Endothelial cell of umbilical vein (primary cell): Measurements from ENCODE around the gene GATD1. TPM values are rescaled to one million over a fixed set of nuclear protein-coding genes. Genes with fewer than 3 reads are reported as not detected.
A peak's percentile ranks its signal among the peaks of the same experiment; 100 is the strongest.

ENCODE experiments used
- Bru-seq: library from RNA; stranded (reverse); fragments of 400-500 nt; gene quantifications from one replicate; lab custom pipeline; 2021; lab: Mats Ljungman, UMichigan
- BruChase-seq, 2 experiments: library from RNA; stranded (reverse); fragments of 400-500 nt; gene quantifications; one replicate each; lab custom pipeline; 2021; lab: Mats Ljungman, UMichigan
- BruUV-seq: library from RNA; stranded (reverse); fragments of 400-500 nt; replicated peaks from 2 replicates; lab custom pipeline; 2021; lab: Mats Ljungman, UMichigan
- CTCF ChIA-PET: fragments of 300-600, 350-600 bp; sonication (Branson Sonifier 250); formaldehyde crosslinking; loops from one replicate; lab custom pipeline; 2021; ENCODE audit warnings: antibody characterized with exemption, inconsistent platforms; lab: Charles Lee
- POLR2A ChIA-PET: fragments of 300-600, 350-600 bp; sonication (Branson Sonifier 250); formaldehyde crosslinking; loops from one replicate; lab custom pipeline; 2021; ENCODE audit warnings: antibody characterized with exemption, inconsistent platforms; lab: Charles Lee
- DNase-seq: peaks from one replicate; pipeline ENCODE4 v3.0.0-alpha.2; 2011; ENCODE audit warnings: low read depth, low spot score
- FAIRE-seq: peaks from 2 replicates; lab custom pipeline; 2011; peaks lifted over from hg19 to GRCh38; lab: Jason Lieb, UNC
- H2AFZ ChIP-seq: 2 replicates; pipeline ENCODE4 v1.6.0; 2012; ENCODE audit warnings: low read depth, low read length, control low read depth, inconsistent platforms
- H3K27ac ChIP-seq: 2 replicates; pipeline ENCODE4 v1.5.1; 2011; ENCODE audit warnings: low read depth, mild to moderate bottlenecking, control low read depth, low read length, moderate library complexity; ENCODE audit not compliant: insufficient read depth
- H3K27me3 ChIP-seq, 2 experiments: 2 replicates each; pipeline versions ENCODE4 v1.6.0 to v1.6.1; 2011; ENCODE audit warnings: low read length in 2 of 2, mixed read lengths in 1 of 2; ENCODE audit not compliant: control insufficient read depth in 2 of 2, insufficient read depth in 2 of 2
- H3K36me3 ChIP-seq, 2 experiments: 2 replicates in 1 of 2; 3 replicates in 1 of 2; pipeline ENCODE4 v1.5.1; 2011; ENCODE audit warnings: low read length in 2 of 2, mild to moderate bottlenecking in 1 of 2, moderate library complexity in 1 of 2; ENCODE audit not compliant: control insufficient read depth in 2 of 2, insufficient read depth in 2 of 2; ENCODE audit errors: extremely low read depth in 1 of 2
- H3K4me1 ChIP-seq: 3 replicates; pipeline ENCODE4 v1.5.1; 2011; ENCODE audit warnings: mild to moderate bottlenecking, low read length; ENCODE audit not compliant: control insufficient read depth, insufficient read depth; ENCODE audit errors: extremely low read depth
- H3K4me2 ChIP-seq: 2 replicates; pipeline ENCODE4 v1.6.1; 2011; ENCODE audit warnings: low read length, control low read depth, mixed read lengths; ENCODE audit not compliant: insufficient read depth
- H3K4me3 ChIP-seq, 3 experiments: fragments of 200-600 bp in 1 of 3; sonication (generic), shearing (Covaris generic) in 1 of 3; replicated peaks in 1 of 3; 2 replicates each; pipeline ENCODE4 v1.5.1; 2011 to 2016; ENCODE audit warnings: control low read depth in 3 of 3, low read length in 3 of 3, mild to moderate bottlenecking in 2 of 3, inconsistent platforms in 1 of 3, low read depth in 1 of 3, moderate library complexity in 1 of 3; ENCODE audit not compliant: insufficient read depth in 1 of 3
- H3K79me2 ChIP-seq: 2 replicates; pipeline ENCODE4 v1.6.0; 2012; ENCODE audit warnings: low read length, inconsistent platforms; ENCODE audit not compliant: control insufficient read depth, insufficient read depth
- H3K9ac ChIP-seq: replicated peaks from 2 replicates; pipeline ENCODE3; 2011; ENCODE audit warnings: low read length, control low read depth; ENCODE audit not compliant: insufficient read depth; ENCODE audit errors: extremely low read depth
- H3K9me1 ChIP-seq: replicated peaks from 3 replicates; pipeline ENCODE4 v1.6.0; 2011; ENCODE audit warnings: mild to moderate bottlenecking, low read length; ENCODE audit not compliant: control insufficient read depth, insufficient read depth; ENCODE audit errors: extremely low read depth
- H3K9me3 ChIP-seq: replicated peaks from 2 replicates; pipeline ENCODE4 v1.5.1; 2012; ENCODE audit warnings: low read length, inconsistent platforms; ENCODE audit not compliant: control insufficient read depth, insufficient read depth
- H4K20me1 ChIP-seq: replicated peaks from 2 replicates; pipeline ENCODE3; 2011; ENCODE audit warnings: mild to moderate bottlenecking, low read length; ENCODE audit not compliant: control insufficient read depth, insufficient read depth; ENCODE audit errors: extremely low read depth
- MAX ChIP-seq: IDR thresholded peaks from 2 replicates; pipeline ENCODE4 v1.6.1; 2011; ENCODE audit not compliant: insufficient read depth, insufficient read length
- POLR2A ChIP-seq: IDR thresholded peaks from 2 replicates; pipeline ENCODE4 v1.6.1; 2012; ENCODE audit warnings: low read depth, mild to moderate bottlenecking, control low read depth, low read length
- POLR2AphosphoS5 ChIP-seq: IDR thresholded peaks from 2 replicates; pipeline ENCODE4 v1.6.1; 2012; ENCODE audit warnings: low read depth, mild to moderate bottlenecking, control low read depth, low read length, moderate library complexity; ENCODE audit not compliant: insufficient read depth
- dilution Hi-C: fragments of 300-500 bp; cut with MboI; formaldehyde crosslinking; loops from one replicate; pipeline ENCODE4 v1.15.0; 2019; ENCODE audit warnings: low sequenced_read_pairs; ENCODE audit not compliant: extremely low pct_ligation_motif_present
- intact Hi-C: fragments of 100-400 bp; cut with micrococcal nuclease; formaldehyde crosslinking; loops from one replicate; pipeline ENCODE4 v1.10.0; 2022
- long read RNA-seq: library from polyadenylated mRNA; stranded (forward); transcript quantifications from one replicate; pipeline ENCODE4 v2.0.0, GENCODE V29; 2021
- polyA minus RNA-seq, 3 experiments: library from RNA; depleted of rRNA, polyadenylated mRNA; stranded (reverse); fragments of >200 nt; gene quantifications; 1 replicate in 1 of 3; 2 replicates in 2 of 3; pipeline ENCODE4 v1.2.3, GENCODE V29; 2011
- polyA plus RNA-seq, 4 experiments: library from polyadenylated mRNA; depleted of rRNA in 3 of 4; stranded (reverse) in 3 of 4; unstranded in 1 of 4; fragments of >200 nt; gene quantifications; 2 replicates each; pipeline versions ENCODE4 v1.2.1 to v1.2.3, GENCODE V29; 2011 to 2012; ENCODE audit warnings: missing spikeins in 1 of 4
- total RNA-seq: library from RNA; stranded (reverse); gene quantifications from 2 replicates; pipeline ENCODE4 v1.2.3, GENCODE V29; 2021
- TF ChIP-seq, protein P1 (sequence below), 2 donors: IDR thresholded peaks; 1 replicate in 1 of 2; 2 replicates in 1 of 2; pipeline ENCODE4 v1.5.1; 2011; ENCODE audit warnings: low read length in 2 of 2, mild to moderate bottlenecking in 2 of 2, moderate library complexity in 2 of 2, control low read depth in 1 of 2, inconsistent platforms in 1 of 2, low read depth in 1 of 2; ENCODE audit not compliant: insufficient read depth in 1 of 2; ENCODE audit errors: extremely low read depth in 1 of 2

The GATD1 gene
- total RNA-seq (78.5 and 83.1 TPM in 2 replicates), polyA plus RNA-seq (70.6 and 90.8 TPM in 2 replicates), polyA minus RNA-seq (25.3 and 36.3 TPM in 2 replicates), Bru-seq, nascent RNA (percentile 70 among the genes with signal in this experiment), BruChase-seq, experiment 1, labeled RNA remaining after a 6-hour chase (percentile 89 among the genes with signal in this experiment), BruChase-seq, experiment 2, labeled RNA remaining after a 2-hour chase (percentile 90 among the genes with signal in this experiment)
- 23.5 and 35.8 TPM in 2 replicates for polyA plus RNA-seq (2011; cell fraction: cytosol; rRNA removed)
- polyA plus RNA-seq (2011; cell fraction: nucleus; rRNA removed), result 157 and 166 TPM in 2 replicates
- polyA plus RNA-seq (2012), result 27.8 and 37.9 TPM in 2 replicates
- 27.4 TPM for polyA minus RNA-seq (2011; cell fraction: cytosol; rRNA and poly(A)+ RNA removed)
- 34.0 and 37.3 TPM in 2 replicates for polyA minus RNA-seq (2011; cell fraction: nucleus; rRNA and poly(A)+ RNA removed)
- long read RNA-seq, partial matches to known transcripts, result 2 of 22 reads
- long read RNA-seq, other reads (novel, unspliced or antisense), result 19 of 22 reads

DNA sequence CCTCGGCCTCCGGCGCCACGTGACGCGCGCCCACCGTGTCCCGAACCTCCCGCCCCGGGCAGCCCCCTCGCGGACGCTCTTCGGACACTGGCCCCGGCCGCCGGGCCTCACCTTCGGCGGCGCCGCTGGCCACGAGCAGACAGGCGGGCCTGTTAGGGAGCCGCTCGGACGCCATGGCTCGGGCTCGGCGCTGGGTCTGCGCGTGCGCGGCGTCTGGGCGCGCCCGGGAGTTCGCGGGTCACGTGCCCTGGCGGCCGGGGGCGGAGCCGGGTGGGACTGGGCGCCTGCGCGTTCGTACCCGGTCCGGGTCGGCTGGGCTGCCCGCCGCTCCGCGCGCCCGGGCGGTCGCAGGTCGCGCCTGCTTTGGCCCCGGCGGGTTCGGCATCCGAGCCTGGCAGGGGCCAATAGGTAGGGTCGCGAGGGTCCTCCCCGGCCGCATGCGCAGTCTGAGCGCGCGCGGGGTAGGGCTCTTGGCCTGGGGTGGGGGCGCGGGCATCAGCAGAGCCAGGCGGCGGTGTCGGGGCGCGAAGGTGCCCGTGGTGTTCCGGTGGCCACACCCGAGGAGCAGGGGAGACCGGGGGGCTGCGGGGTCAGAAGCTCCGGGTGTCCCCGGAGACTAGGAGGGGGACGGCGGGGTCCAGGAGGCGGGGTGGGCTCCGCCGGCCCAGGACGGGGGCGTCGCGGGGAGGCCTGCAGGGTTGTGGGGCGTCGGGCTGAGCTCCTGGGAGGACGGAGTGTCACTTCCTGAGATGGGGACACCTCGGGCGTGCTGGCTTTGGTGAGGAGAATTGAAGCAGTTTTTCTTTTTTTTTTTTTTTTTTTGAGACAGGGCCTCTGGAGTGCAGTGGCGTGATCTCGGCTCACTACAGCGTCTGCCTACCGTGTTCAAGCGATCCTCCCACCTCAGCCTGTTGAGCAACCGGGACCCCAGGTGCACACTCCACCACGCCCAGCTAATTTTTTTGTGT is at the start of gene GATD1:
Gene GATD1 (minus strand): TSS at position 200 of the 968 bp plus-strand sequence. CDS start 25 bp downstream, at position 175.
- H3K27me3 ChIP-seq, result no peaks in the 10 kb centered on the region
- intact Hi-C loops (loop anchor here (2.0 kb wide), 1 partner anchor 29 kb away; no protein-coding TSS in a partner anchor), dilution Hi-C loops (no loop called here)
- peak within 1 kb of the TSS; percentile 86 for H2AFZ ChIP-seq
- TF ChIP-seq MAX (peak; percentile 80), POLR2A (peak; percentile 97), POLR2AphosphoS5 (peak; percentile 96)
- TF ChIP-seq, protein P1, sequence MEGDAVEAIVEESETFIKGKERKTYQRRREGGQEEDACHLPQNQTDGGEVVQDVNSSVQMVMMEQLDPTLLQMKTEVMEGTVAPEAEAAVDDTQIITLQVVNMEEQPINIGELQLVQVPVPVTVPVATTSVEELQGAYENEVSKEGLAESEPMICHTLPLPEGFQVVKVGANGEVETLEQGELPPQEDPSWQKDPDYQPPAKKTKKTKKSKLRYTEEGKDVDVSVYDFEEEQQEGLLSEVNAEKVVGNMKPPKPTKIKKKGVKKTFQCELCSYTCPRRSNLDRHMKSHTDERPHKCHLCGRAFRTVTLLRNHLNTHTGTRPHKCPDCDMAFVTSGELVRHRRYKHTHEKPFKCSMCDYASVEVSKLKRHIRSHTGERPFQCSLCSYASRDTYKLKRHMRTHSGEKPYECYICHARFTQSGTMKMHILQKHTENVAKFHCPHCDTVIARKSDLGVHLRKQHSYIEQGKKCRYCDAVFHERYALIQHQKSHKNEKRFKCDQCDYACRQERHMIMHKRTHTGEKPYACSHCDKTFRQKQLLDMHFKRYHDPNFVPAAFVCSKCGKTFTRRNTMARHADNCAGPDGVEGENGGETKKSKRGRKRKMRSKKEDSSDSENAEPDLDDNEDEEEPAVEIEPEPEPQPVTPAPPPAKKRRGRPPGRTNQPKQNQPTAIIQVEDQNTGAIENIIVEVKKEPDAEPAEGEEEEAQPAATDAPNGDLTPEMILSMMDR (IDR thresholded peaks at IDR 0.05; ENCODE audit: extremely low read depth in 1 of 2, insufficient read depth in 1 of 2, low read depth in 1 of 2, low read length in 2 of 2), result no peak
- H3K4me3 ChIP-seq, result peak within 1 kb of the TSS; percentile 48 to 97 (median 66)
- POLR2A ChIA-PET, result interaction anchor here (0.9 to 1.0 kb wide), 2 partner anchors 31 to 42 kb away, joined by 3 to 5 read pairs; no protein-coding TSS in a partner anchor
- DNase-seq (peak; percentile 84), FAIRE-seq (peak; percentile 80)
- no peaks in the 10 kb centered on the region for H3K9me1 ChIP-seq
- peaks cover 23% of the 10 kb centered on the region for H3K4me1 ChIP-seq
- no peaks in the 10 kb centered on the region for H4K20me1 ChIP-seq
- H3K9ac ChIP-seq, result peak within 1 kb of the TSS; percentile 79
- peaks cover 58% of the 10 kb centered on the region for H3K79me2 ChIP-seq
- peak within 1 kb of the TSS; percentile 78 for H3K4me2 ChIP-seq
- CTCF ChIA-PET, result interaction anchor here (1.0 to 1.6 kb wide), 3 partner anchors 12 to 31 kb away, joined by 3 to 4 read pairs (median 3); partner anchors contain the start of gene CEND1
- no TSS peak for BruUV-seq
- peak within 1 kb of the TSS; percentile 53 for H3K27ac ChIP-seq
- H3K9me3 ChIP-seq, result no peaks in the 10 kb centered on the region
- peaks cover 9 to 13% of the 10 kb centered on the region in 2 experiments for H3K36me3 ChIP-seq
